ENCODE data around the gene BSND. TPM values are rescaled to one million over a fixed set of nuclear protein-coding genes. Genes with fewer than 3 reads are reported as not detected.

The BSND gene
- total and polyA plus RNA-seq, 9 of the 15 experiments (the other 6 are each of a cell fraction or from before 2014, with no cell fraction given) = not detected

DNA sequence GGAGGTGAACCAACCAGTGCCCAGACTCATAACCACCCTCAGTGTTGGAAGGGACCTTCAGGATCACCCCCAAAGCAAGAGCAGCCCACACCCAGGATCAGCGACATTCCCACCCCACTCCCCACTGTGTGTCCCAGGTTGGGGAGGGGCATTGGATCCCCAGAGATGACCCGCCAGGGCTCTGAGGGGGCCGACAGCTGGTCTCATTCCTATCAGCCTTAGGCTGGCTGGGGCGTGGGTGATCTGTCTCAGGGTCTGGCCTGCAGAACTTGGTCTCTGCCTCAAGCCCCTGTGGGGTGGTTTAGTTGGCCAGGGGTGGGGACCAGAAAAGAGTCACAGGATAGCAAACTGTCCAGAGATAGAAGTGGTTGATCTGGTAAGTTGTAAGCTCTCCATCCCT is 7.8 kb upstream of the BSND start:
- H3K9me1 ChIP-seq (ENCODE audit: control insufficient read depth, insufficient read depth, low read length) = no peaks in the 10 kb centered on the region
- peaks cover 10% of the 10 kb centered on the region for H4K20me1 ChIP-seq (replicated peaks; ENCODE audit: control insufficient read depth, insufficient read depth, low read length)
- DNase-seq (ENCODE audit: extremely low read depth in 1 of 4, low spot score in 3 of 4) (no peak), ATAC-seq (no peak), FAIRE-seq (no peak)
- BruUV-seq (replicated peaks) = no TSS peak
- intact Hi-C loops (cut with micrococcal nuclease) = loop anchor here (10.0 kb wide), 1 partner anchor 316 kb away; no protein-coding TSS in a partner anchor
- ChIA-PET POLR2A (interaction anchor here (1.0 kb wide), 1 partner anchor 19 kb away, joined by 3 read pairs; no protein-coding TSS in a partner anchor), CTCF (ENCODE audit: low intra/inter-chr PET ratio) (no interaction called here)
- 0% methylated on average over 3 of the region's 4 CpGs for WGBS (ENCODE audit: insufficient coverage, low coverage, missing lambda C conversion rate)
- no peaks in the 10 kb centered on the region for H3K36me3 ChIP-seq (ENCODE audit: control insufficient read depth, insufficient read depth, low read length)
- H2AFZ ChIP-seq (ENCODE audit: low read depth, low read length) = no peak overlapping the region
- no peaks in the 10 kb centered on the region; the same call in 1 of the 2 replicates for H3K9me3 ChIP-seq (replicated peaks; ENCODE audit: control insufficient read depth, insufficient read depth, low read depth, low read length)
- peaks cover 0 to 12% of the 10 kb centered on the region in 2 experiments; a peak in 2 of 5 replicates for H3K4me1 ChIP-seq (replicated peaks in 1 of 2; ENCODE audit: control insufficient read depth in 2 of 2, insufficient read depth in 2 of 2, low read length in 2 of 2)
- no peak overlapping the region for H3K27ac ChIP-seq (ENCODE audit: extremely low read depth, low read depth, low read length)
- H3K79me2 ChIP-seq (ENCODE audit: control insufficient read depth, insufficient read depth, low read length) = no peaks in the 10 kb centered on the region
- H3K9ac ChIP-seq (ENCODE audit: insufficient read depth in 1 of 2, low read depth in 2 of 2, low read length in 2 of 2) = no peak overlapping the region; a peak in 1 of 4 replicates
- no peak overlapping the region for H3K4me2 ChIP-seq (ENCODE audit: insufficient read depth, low read length)
- TF ChIP-seq ADNP (tag; IDR thresholded peaks at IDR 0.05) (no peak), BMI1 (IDR thresholded peaks at IDR 0.05; ENCODE audit: low read length) (no peak), SETDB1 (IDR thresholded peaks at IDR 0.05; ENCODE audit: low read length) (no peak), ZNF217 (CRISPR knock-in tag; IDR thresholded peaks at IDR 0.05) (no peak)
- TF ChIP-seq, protein P1, sequence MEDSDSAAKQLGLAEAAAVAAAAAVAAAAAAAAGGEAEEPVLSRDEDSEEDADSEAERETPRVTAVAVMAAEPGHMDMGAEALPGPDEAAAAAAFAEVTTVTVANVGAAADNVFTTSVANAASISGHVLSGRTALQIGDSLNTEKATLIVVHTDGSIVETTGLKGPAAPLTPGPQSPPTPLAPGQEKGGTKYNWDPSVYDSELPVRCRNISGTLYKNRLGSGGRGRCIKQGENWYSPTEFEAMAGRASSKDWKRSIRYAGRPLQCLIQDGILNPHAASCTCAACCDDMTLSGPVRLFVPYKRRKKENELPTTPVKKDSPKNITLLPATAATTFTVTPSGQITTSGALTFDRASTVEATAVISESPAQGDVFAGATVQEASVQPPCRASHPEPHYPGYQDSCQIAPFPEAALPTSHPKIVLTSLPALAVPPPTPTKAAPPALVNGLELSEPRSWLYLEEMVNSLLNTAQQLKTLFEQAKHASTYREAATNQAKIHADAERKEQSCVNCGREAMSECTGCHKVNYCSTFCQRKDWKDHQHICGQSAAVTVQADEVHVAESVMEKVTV (CRISPR knock-in tag; IDR thresholded peaks at IDR 0.05) = no peak
- H3K27me3 ChIP-seq (ENCODE audit: control insufficient read depth in 2 of 2, insufficient read depth in 2 of 2, low read length in 2 of 2) = peaks cover 29 to 80% of the 10 kb centered on the region in 2 experiments; a peak in 4 of 5 replicates
- in situ Hi-C loops (cut with MboI) = loop anchor here (5.0 to 10.0 kb wide), 2 partner anchors 39 to 306 kb away; no protein-coding TSS in a partner anchor
- H3K4me3 ChIP-seq = no peak overlapping the region
